ENCODE results near the gene PER2.
"Not testable (repeated sequence)": the region's sequence is repeated elsewhere in the genome, so short reads cannot be mapped to it uniquely, and the experiment has no call there.

PER2 gene

GRCh38 chr2:238287737-238288649, at the start of gene PER2:
TSS of gene PER2 (minus strand) at chr2:238288610. CDS start at chr2:238277936, 10,674 bp downstream.
- no peak for DNase-seq

DNA sequence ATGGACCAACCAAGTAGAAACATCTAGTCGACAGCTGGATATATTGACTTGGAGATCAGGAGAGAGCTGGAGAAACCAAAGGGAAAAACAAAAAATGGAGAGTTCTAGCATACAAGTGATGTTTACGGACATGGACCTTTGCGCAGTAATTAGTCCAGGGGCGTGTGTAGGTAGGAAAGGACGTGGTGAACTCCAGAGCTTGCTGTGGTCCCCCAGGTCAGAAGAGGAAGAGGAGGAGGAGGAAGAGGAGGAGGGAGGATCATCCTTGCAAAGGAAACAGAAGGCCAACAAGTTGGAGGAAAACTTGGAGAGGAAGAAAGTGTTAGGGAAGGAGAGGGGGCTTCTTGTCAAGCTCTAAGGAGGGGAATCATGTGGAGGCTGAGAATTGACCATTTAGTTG, 49.4 kb upstream of the PER2 start:
- DNase-seq, result no peak

GRCh38 chr2:238336793-238337444, 48.5 kb upstream of the PER2 start:
- no peak for DNase-seq

DNA sequence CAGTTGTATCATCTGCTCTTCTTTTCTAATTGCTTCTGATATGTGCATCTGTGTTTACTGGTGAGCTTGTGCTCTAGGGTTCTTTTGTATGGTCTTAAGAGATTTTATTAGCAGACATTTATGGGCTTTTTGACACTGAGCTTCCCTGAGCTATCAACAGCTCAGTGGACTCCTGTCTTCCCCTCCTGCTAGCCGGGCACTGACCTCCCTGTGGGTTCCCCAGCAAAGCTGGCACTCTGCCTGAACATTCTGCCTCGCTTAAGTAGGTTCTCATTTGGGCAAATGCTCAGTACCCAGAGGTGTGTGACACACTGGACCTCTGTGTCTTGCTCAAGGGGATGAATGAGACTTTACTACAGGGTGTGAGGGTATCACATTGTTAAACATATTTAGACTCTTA, 47.7 kb upstream of the PER2 start:
- no peak for DNase-seq

GRCh38 chr2:238335591-238335990, 47.2 kb upstream of the PER2 start:
- DNase-seq, result not testable (repeated sequence)

DNA sequence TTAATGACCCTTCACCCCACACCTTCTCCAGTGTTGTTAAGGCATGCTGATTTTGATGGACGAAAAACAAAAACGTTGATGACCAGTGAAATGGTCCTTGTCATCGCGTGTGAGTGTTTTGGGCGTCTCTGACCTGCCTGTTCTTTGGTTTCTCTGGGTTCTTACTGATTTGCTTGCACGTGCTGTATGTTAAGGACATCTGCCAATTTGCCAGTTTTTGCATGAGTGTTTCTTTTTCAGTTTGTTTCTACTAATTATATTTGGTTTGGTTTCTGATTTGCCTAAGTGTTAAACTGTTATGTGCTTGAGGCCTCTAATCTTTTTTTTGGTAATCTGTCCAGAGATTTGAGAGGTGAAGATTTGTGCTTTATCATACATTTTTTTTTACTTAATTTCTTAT, 46.5 kb upstream of the PER2 start:
- no peak for DNase-seq

DNA sequence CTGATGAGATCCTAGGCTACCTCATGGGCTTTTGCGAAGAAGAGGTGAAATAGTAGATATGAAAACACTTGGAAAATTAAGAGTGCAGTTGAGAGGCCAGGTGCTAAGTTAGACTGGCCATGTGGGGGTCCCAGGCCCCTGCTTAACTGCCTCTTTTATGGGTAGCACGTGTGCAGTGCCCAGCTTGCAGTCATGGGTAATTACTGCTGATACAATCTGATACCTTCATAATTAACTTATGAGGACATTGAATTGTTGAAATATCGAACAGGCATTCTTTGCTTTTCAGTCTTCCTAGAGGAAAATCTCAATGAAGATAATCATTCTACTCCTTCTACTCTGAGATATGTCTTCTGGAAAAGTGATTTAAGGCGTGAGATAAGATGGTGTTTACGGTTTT, 43.5 kb upstream of the PER2 start:
- no peak for DNase-seq

- DNase-seq, result no peak
These were observed 42.0 kb upstream of the PER2 start for GRCh38 chr2:238330391-238330790.

- DNase-seq, result no peak
These were observed 39.3 kb upstream of the PER2 start for GRCh38 chr2:238327751-238328150.

DNA sequence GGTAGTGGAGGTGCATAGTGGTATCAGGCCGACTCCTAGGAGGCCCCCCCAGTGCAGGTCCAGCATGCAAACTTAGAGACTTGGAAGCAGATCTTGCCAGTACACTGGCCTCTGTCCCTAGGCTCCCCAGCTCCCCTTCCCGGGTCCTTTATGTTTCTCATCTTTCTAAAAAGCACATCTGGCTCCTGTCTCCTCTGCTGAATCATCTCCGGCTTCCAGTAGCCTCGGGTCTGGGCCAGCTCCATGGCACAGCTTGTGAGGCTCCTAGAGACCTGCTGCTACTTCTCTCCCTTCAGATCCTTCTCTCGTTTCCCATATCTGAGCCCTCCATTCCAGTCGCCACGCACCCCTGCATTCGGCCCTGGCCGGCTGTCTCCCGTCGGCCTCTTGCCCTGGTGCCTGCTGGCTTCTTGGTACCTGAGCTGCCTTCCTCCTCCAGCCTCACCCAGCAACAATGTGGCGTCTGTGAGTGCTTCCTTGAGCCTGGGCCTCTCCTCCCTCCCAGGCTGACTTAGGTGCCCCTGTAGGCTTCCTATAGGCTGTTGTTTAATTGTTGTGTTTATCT, 38.5 kb upstream of the PER2 start:
- no peak for DNase-seq

GRCh38 chr2:238325694-238326093, 37.3 kb upstream of the PER2 start:
- no peak for DNase-seq

DNA sequence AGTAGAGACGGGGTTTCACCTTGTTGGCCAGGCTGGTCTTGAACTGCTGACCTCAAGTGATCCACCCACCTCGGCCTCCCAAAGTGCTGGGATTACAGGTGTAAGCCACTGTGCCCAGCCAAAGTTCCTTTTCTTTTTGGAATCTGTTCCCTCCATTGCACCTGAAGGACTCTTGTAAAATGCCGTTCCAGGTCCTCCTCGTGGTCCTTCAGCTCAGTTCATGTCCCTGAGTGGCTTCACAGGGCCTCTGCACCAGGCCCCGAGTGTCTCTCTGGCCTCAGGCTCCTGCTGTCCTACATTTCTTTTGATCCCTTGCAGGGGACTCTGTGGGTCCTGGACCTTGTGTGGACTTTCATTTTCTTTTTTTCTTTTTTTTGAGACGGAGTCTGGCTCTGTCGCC, 35.8 kb upstream of the PER2 start:
- not testable (repeated sequence) for DNase-seq

DNA sequence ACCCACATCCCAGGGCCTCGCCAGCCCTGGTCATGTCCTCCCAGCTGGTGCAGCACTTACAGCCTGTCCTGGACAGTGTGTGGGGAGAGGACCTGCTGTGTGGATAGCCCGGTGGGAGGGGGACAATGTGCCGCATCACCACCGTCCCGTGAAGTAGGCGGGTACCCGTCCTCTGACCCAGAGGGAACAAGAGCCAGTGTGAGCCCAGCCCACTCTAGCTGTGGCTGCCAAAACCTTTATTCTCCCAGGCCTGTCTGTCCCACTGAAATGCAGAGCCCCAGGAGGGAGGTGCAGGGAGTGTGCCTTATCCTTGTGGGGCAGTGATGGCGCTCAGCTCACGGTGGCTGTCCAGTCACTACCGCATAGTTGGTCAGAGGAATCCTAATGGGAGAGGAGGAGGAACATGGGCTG, 33.6 kb upstream of the PER2 start:
- no peak for DNase-seq

GRCh38 chr2:238321467-238321866, 33.1 kb upstream of the PER2 start:
- DNase-seq, result no peak

DNA sequence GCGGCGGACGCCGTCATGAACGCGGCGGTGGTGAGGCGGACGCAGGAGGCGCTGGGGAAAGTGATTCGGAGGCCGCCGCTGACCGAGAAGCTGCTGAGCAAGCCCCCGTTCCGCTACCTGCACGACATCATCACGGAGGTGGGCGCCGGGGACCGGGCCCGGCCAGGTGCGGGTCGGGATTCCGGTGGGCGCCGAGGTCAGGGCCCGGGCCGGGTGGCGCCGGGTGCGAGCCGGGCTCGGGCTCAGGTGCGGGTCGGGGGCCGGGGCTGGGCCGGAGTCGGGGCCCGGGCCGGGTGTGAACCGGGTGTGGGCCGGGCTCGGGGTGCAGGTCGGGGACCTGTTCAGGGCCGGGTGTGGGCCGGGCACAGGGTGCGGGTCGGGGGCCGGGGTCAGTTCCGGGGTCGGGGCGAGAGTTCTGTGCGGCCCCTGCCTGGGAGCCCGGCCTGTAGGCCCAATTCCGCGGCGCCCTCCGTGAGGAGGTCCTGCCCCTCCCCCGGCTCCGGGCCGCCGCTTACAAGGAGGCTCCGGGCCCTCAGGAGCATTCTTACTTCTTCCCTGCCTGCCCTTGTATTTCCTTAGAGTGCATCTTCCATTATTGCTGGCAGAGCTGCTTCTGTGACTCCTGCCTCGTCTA, 32.4 kb upstream of the PER2 start:
- no peak for DNase-seq

GRCh38 chr2:238320246-238320647, 31.8 kb upstream of the PER2 start, which contains the start of gene TRAF3IP1:
TSS of gene TRAF3IP1 (plus strand) at chr2:238320518. CDS start at chr2:238320663, 145 bp downstream.
- peak; percentile 86 for DNase-seq

GRCh38 chr2:238315031-238315595, 26.7 kb upstream of the PER2 start:
- DNase-seq, result no peak

DNA sequence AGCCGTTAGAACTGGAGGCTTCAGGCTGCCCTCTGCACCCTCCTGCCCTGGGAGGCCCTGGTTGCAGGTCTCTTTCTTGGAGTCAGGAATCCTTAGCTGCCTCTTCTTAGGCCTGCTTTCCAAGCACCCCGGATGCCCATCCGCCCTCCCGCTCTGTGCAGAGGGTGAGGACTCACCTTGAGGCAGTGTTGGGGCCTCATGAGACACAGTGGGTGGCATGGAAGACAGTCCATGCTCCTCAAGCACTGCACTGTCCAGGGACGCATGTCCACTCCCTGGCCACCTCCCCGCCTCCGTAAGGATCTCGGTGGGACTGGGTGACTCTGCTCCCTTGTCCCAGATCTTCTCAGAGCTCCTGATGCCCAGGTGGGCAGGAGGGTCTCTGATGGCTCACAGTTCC, 26.2 kb upstream of the PER2 start:
- DNase-seq, result no peak

- DNase-seq, result no peak
These were observed 25.6 kb upstream of the PER2 start for GRCh38 chr2:238313991-238314350.

GRCh38 chr2:238313289-238313990, 25.0 kb upstream of the PER2 start:
- no peak for DNase-seq

- DNase-seq, result not testable (repeated sequence)
These were observed 22.3 kb upstream of the PER2 start for GRCh38 chr2:238310721-238311120.

DNA sequence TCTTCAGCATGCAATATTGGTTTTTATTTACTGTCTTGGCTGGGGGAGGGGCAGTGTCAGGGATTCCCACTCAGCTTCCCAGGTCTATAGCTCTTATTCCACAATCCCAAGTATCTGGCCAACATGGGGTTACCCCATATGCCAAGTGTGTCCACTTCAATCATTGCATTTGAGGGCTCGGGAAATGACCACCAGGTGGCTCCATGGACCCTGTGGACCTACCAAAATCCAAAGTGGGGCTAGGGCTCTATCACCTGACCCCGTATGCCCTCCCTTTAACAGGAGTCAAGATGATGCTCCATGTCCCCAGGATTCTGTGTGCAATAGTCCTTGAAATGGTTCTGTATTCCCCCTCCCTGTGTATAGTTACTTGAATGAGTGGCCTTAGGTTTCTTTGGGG, 19.8 kb upstream of the PER2 start:
- no peak for DNase-seq

GRCh38 chr2:238306672-238306998, 18.2 kb upstream of the PER2 start:
- DNase-seq, result no peak
